GM18909 (cell line): ENCODE results near the gene MYO18B.

Source experiments
- ATAC-seq: cut with Tn5 transposase; IDR thresholded peaks from one replicate; pipeline ENCODE4 v1.9.1; 2021; ENCODE audit warnings: mild to moderate bottlenecking; ENCODE audit not compliant: unreplicated experiment, poor library complexity

The MYO18B gene

GRCh38 chr22:25840891-25841290, 98.9 kb downstream of the MYO18B start:
- ATAC-seq, result no peak

- ATAC-seq, result no peak
Measured at GRCh38 chr22:25841775-25842174, 99.8 kb downstream of the MYO18B start.

GRCh38 chr22:25843660-25844405, 101.8 kb downstream of the MYO18B start:
- no peak for ATAC-seq

- no peak for ATAC-seq
Measured at GRCh38 chr22:25844601-25845000, 102.6 kb downstream of the MYO18B start.

GRCh38 chr22:25845985-25846745, 104.2 kb downstream of the MYO18B start:
- no peak for ATAC-seq

GRCh38 chr22:25847451-25847850, 105.5 kb downstream of the MYO18B start:
- ATAC-seq, result no peak

GRCh38 chr22:25848954-25849353, 107.0 kb downstream of the MYO18B start:
- ATAC-seq, result no peak

GRCh38 chr22:25849522-25849921, 107.5 kb downstream of the MYO18B start:
- no peak for ATAC-seq

GRCh38 chr22:25852223-25852622, 110.2 kb downstream of the MYO18B start:
- no peak for ATAC-seq

- ATAC-seq, result no peak
Measured at GRCh38 chr22:25853078-25853477, 111.1 kb downstream of the MYO18B start.

GRCh38 chr22:25853501-25854284, 111.7 kb downstream of the MYO18B start:
- no peak for ATAC-seq

- ATAC-seq, result no peak
Measured at GRCh38 chr22:25869771-25870170, 127.8 kb downstream of the MYO18B start.

- no peak for ATAC-seq
Measured at GRCh38 chr22:25874327-25874726, 132.3 kb downstream of the MYO18B start.

GRCh38 chr22:25875461-25875860, 133.5 kb downstream of the MYO18B start:
- no peak for ATAC-seq

GRCh38 chr22:25876871-25877270, 134.9 kb downstream of the MYO18B start:
- no peak for ATAC-seq

GRCh38 chr22:25878933-25879332, 136.9 kb downstream of the MYO18B start:
- ATAC-seq, result no peak

GRCh38 chr22:25880524-25880923, 138.5 kb downstream of the MYO18B start:
- no peak for ATAC-seq

GRCh38 chr22:25881210-25881755, 139.3 kb downstream of the MYO18B start:
- ATAC-seq, result no peak

GRCh38 chr22:25882360-25882759, 140.4 kb downstream of the MYO18B start:
- no peak for ATAC-seq

GRCh38 chr22:25883482-25884033, 141.6 kb downstream of the MYO18B start:
- ATAC-seq, result no peak
